Melanocyte of skin (primary cell): ENCODE results near the gene TMCC3. TPM values are rescaled to one million over a fixed set of nuclear protein-coding genes. Genes with fewer than 3 reads are reported as not detected.

Source experiments
- small RNA-seq, 2 donors: library from RNA; depleted of rRNA; stranded (forward); fragments of <200 nt; gene quantifications; one replicate each; pipeline ENCODE3, GENCODE V24; 2012
- total RNA-seq, 2 donors: library from RNA; depleted of rRNA; stranded (reverse); fragments of >200 nt; gene quantifications; 2 replicates each; pipeline ENCODE4 v1.2.3, GENCODE V29; 2012

Gene TMCC3
- 10 to 100 TPM in 1 of 2 donors, 1 to 10 TPM in 1; 4.3 to 17.9 TPM for total RNA-seq

GRCh38 chr12:94650143-94651056, at the start of gene TMCC3:
Gene TMCC3, minus strand, starts transcription at chr12:94650557. Its CDS starts 127 bp downstream, at chr12:94650430.

Small RNA genes lying within 50 kb of the gene (small RNA-seq; reads per million reads assigned to genes)
- gene LSM3P2: 0 reads per million in 2 donors
- 0 reads per million in 2 donors for gene MIR5700

Other genes starting within 250 kb of the TMCC3 start
- gene CEP83, start 190.7 kb downstream of the TMCC3 start, total RNA-seq: 10 to 100 TPM in 1 of 2 donors, 1 to 10 TPM in 1; 7.6 to 11.3 TPM